ENCODE results near the gene MYO1D. TPM values are rescaled to one million over a fixed set of nuclear protein-coding genes. Genes with fewer than 3 reads are reported as not detected.

The MYO1D gene
- total RNA-seq, 1 donor from 2014 or later = 73.3 TPM

DNA sequence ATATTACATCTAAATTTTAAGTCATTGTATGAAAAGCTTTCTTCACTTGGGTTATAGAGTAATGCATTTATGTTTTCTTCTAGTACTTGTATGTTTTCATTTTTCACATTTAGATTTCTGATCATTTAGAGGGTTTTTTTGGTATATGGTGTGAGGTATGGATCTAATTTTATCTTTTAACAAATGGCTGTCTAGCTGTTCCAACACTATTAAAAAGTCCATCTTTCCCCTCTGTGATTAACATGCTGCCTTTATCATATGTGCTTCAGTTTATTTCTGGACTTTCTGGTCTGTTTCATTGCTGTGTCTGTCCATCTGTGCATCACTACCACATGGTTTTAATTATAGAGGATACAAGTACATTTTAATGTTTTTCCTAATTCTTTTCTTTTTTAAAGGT is 163.8 kb downstream of the MYO1D start:
- DNase-seq (no peak), ATAC-seq (no peak)
- Histone ChIP-seq H3K27ac (no peak overlapping the region), H3K9me3 (no peaks in the 10 kb centered on the region), H3K27me3 (no peaks in the 10 kb centered on the region), H3K4me3 (no peak overlapping the region), H3K4me1 (no peaks in the 10 kb centered on the region), H3K36me3 (peaks cover 14% of the 10 kb centered on the region)
- TF ChIP-seq, protein P1, sequence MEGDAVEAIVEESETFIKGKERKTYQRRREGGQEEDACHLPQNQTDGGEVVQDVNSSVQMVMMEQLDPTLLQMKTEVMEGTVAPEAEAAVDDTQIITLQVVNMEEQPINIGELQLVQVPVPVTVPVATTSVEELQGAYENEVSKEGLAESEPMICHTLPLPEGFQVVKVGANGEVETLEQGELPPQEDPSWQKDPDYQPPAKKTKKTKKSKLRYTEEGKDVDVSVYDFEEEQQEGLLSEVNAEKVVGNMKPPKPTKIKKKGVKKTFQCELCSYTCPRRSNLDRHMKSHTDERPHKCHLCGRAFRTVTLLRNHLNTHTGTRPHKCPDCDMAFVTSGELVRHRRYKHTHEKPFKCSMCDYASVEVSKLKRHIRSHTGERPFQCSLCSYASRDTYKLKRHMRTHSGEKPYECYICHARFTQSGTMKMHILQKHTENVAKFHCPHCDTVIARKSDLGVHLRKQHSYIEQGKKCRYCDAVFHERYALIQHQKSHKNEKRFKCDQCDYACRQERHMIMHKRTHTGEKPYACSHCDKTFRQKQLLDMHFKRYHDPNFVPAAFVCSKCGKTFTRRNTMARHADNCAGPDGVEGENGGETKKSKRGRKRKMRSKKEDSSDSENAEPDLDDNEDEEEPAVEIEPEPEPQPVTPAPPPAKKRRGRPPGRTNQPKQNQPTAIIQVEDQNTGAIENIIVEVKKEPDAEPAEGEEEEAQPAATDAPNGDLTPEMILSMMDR (IDR thresholded peaks at IDR 0.05) = no peak
- intact Hi-C loops (cut with DNase I) = no loop called here

DNA sequence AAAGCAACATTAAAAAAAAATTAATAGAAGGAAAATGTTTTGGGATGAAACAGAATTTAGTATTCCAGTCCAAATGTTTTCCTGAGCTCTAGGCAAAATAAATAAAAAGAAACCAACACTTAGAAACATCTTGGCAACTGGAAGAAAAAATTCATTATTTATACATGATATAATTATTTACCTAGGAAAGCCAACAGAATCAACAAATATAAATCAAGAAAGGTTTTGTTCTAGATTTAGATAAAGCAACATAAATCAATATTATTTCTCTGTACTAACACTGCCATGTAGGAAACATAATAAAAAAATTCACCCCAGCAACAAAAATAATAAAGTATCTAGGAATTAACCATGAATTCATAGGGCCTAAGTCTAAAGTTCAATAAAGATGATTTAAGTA is 167.4 kb downstream of the MYO1D start:
- DNase-seq = no peak
- H3K9me3 ChIP-seq = no peaks in the 10 kb centered on the region
- peaks cover 20% of the 10 kb centered on the region for H3K36me3 ChIP-seq
- no peak overlapping the region for H3K27ac ChIP-seq
- H3K4me1 ChIP-seq = no peaks in the 10 kb centered on the region
- intact Hi-C loops (cut with DNase I) = no loop called here
- TF ChIP-seq, protein P1 (IDR thresholded peaks at IDR 0.05) = no peak
- H3K27me3 ChIP-seq = no peaks in the 10 kb centered on the region
- no peak for ATAC-seq
- no peak overlapping the region for H3K4me3 ChIP-seq

DNA sequence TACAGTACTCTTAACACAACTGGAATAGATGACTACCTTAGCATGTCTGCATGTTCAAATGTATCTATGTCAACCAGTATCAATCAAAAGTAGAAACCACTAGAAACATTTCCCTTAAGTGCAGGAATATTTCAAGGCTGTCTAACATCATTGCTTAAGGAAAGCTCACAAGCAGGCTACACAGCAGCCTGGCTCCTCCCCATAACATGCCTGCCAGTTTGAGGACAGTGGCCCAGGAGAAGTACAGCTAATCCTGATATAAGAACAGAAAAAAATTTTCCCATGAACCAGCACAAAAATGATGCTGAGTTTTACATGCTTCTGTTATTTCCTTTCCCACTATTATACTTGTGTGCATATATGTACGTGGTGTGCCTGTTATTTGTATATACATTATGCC is 175.1 kb downstream of the MYO1D start:
- no peak for ATAC-seq
- Histone ChIP-seq H3K27me3 (no peaks in the 10 kb centered on the region), H3K36me3 (no peaks in the 10 kb centered on the region), H3K9me3 (no peaks in the 10 kb centered on the region), H3K4me3 (no peak overlapping the region), H3K27ac (no peak overlapping the region), H3K4me1 (no peaks in the 10 kb centered on the region)
- TF ChIP-seq, protein P1 (IDR thresholded peaks at IDR 0.05) = no peak
- no peak for DNase-seq
- intact Hi-C loops (cut with DNase I) = no loop called here

DNA sequence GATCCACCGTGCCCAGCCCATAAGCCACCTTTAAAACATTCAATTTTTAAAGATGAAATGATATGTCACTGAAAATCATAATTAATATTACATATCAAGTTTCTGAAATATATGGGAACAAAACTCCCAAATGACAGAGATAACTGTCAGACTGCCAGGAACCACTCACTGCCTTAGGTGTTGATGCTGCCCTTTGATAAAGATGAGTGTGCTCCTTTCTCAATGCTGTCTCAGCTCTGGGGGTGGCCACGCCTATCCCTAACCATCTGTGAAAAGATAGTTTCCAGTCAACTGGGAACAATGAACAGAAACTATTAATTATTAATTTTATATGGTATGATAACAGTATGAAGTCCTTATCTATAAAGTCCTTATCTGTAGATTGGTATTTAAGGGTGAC is 177.7 kb downstream of the MYO1D start:
- Histone ChIP-seq H3K4me1 (no peaks in the 10 kb centered on the region), H3K27me3 (no peaks in the 10 kb centered on the region), H3K36me3 (no peaks in the 10 kb centered on the region), H3K9me3 (no peaks in the 10 kb centered on the region), H3K4me3 (no peak overlapping the region), H3K27ac (no peak overlapping the region)
- TF ChIP-seq, protein P1 (IDR thresholded peaks at IDR 0.05) = no peak
- DNase-seq (no peak), ATAC-seq (no peak)
- intact Hi-C loops (cut with DNase I) = no loop called here

DNA sequence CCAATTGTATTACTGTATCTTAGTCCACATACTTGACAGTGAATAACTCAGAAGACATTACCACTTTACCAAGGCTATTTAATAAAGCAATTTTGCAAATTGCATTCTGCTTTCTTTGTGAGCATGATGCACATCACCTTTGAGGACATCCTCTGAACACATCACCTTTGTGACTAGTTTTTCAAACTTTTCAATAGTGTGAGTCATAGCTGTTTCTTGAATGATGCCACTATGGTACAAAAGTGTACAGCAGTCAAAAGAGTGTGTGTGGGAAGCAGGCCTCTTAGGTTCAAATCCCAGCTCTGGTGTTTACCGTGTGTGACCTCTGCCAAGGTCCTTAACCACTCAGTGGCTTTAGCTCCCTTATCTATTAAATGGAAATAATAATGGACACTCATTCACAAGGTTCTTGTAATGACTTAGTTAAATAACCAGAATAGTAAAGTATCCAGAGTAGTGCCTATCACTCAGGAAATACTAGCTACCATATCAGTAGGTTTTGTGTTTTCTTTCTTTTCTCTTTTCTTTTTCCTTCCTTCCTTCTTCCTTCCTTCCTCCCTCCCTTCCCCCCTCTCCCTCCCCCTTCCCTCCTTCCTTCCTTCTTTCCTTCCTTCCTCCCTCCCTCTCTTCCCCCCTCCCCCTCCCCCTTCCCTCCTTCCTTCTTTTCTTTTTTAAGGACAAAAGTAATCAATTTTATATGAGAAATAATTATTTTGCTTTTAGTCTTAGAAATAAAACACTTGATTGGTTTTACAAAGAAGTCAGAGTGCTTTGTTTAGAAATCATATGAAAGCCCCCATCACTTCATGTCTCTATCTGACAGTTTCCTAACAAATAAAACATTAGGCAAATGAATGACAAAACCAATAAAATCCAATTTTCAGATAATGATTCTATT is 178.9 kb downstream of the MYO1D start:
- TF ChIP-seq, protein P1 (IDR thresholded peaks at IDR 0.05) = no peak
- no peaks in the 10 kb centered on the region for H3K36me3 ChIP-seq
- ATAC-seq = no peak
- intact Hi-C loops (cut with DNase I) = no loop called here
- no peaks in the 10 kb centered on the region for H3K27me3 ChIP-seq
- H3K27ac ChIP-seq = no peak overlapping the region
- H3K4me3 ChIP-seq = no peak overlapping the region
- H3K4me1 ChIP-seq = no peaks in the 10 kb centered on the region
- no peaks in the 10 kb centered on the region for H3K9me3 ChIP-seq
- no peak for DNase-seq

All from upper lobe of right lung (tissue), 1 donor.